Stimulated activated CD4-positive, alpha-beta T cell treated with anti-CD3 and anti-CD28 coated beads, TNF-alpha, amount 100 ng/mL, for 4 hours (primary cell): ENCODE results near the gene MYO6.
"Not testable (repeated sequence)": the region's sequence is repeated elsewhere in the genome, so short reads cannot be mapped to it uniquely, and the experiment has no call there.

Source experiments
- DNase-seq, 3 experiments: peaks; one replicate each; pipeline ENCODE4 v3.0.0-alpha.2; 2020; ENCODE audit warnings: low read depth in 3 of 3

Gene MYO6

GRCh38 chr6:75748743-75749538 is at the start of gene MYO6:
TSS of gene MYO6 (plus strand) at chr6:75749239. CDS start at chr6:75817548, 68,309 bp downstream.
- DNase-seq, result peak in 1 of 3 experiments; percentile 16

GRCh38 chr6:75708334-75708733 is 40.7 kb upstream of the MYO6 start:
- DNase-seq, result not testable (repeated sequence)

- DNase-seq, result no peak
Observed at GRCh38 chr6:75711173-75711572, 37.9 kb upstream of the MYO6 start.

- no peak for DNase-seq
Observed at GRCh38 chr6:75719133-75719532, 29.9 kb upstream of the MYO6 start.

- DNase-seq, result no peak
Observed at GRCh38 chr6:75723382-75723781, 25.7 kb upstream of the MYO6 start.

DNA sequence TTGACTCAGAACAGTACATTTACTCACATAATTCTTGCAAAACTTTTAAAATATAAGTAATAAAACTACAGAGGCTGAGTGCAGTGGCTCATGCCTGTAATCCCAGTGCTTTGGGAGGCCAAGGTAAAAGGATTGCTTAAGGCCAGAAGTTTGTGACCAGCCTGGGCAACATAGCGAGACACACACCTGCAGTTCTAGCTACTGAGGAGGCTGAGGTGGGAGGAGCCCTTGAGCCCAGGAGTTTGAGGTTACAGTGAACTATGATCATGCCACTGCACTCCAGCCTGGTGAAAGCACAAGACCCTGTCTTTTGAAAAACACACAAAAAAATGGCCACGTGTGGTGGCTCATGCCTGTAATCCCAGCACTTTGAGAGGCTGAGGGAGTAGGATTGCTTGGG is 21.8 kb upstream of the MYO6 start:
- DNase-seq, result no peak

DNA sequence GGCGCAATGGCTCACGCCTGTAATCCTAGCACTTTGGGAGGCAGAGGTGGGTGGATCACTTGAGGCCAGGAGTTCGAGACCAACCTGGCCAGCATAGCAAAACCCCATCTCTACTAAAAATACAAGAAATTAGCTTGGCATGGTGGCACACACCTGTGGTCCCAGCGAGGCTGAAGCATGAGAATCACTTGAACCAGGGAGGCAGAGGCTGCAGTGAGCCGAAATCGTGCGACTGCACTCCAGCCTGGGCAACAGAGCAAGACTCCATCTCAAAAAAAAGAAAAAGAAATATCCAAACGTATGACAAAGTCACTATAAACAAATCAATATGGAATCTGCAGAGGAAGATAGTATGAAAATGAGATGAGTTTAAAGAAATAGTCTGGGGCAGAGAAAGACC is 18.0 kb upstream of the MYO6 start:
- DNase-seq, result not testable (repeated sequence)

DNA sequence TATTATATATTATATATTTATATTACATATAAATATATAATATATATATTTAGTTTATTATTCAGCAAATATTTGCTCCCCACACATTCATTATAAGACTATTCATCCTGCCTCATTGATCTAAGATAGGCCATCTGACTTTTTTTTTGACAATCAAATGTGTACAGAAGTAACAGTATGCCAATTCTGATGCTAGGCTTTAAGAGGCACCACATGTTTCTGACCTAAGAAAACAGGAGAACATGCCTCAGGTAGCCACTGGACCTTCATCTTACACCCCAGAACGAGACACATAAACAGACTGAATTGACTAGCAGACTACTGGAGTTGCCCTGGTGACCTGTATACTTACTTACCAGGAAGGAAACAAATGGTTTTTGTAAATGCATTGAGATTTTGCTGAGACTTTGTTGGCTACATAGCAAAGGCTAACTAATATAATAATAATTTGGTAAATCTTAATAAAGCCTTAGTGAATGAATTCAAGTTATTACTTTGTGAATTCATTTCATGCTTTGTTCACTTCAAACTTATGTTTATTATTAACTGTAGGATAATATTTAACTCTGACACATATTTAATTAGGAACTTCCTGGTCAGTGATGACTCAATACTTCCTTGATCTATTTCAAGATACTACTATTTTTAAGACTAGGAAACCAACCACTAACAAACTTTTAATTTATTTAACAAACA is 13.4 kb upstream of the MYO6 start:
- no peak for DNase-seq

- DNase-seq, result no peak
Observed at GRCh38 chr6:75743971-75744370, 5.1 kb upstream of the MYO6 start.

- DNase-seq, result no peak
Observed at GRCh38 chr6:75745404-75745803, 3.6 kb upstream of the MYO6 start.

GRCh38 chr6:75746221-75746620 is 2.8 kb upstream of the MYO6 start:
- DNase-seq, result no peak

- no peak for DNase-seq
Observed at GRCh38 chr6:75747152-75747992, 1.7 kb upstream of the MYO6 start.

- DNase-seq, result no peak
Observed at GRCh38 chr6:75748003-75748742, 866 bp upstream of the MYO6 start.

- DNase-seq, result no peak
Observed at GRCh38 chr6:75751443-75751842, 2.4 kb downstream of the MYO6 start.

DNA sequence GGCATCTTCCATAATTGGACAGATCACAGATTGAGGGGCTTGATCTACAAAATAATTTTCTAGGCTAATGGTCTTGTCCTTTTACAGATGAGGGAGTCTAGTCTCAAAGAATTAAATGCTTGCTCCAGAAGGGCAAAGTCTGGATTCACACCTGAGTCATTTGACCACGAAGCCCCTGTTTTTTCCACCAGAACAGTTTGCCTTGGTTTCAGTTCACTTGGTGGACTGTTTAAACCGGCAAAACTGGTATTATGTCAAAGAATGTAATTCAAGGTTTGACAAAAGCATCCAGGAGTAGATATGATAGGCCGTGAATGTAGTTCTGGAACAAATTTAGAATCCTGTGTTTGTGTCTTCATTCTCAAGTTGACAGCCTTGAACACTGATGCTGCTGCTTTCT is 3.3 kb downstream of the MYO6 start:
- DNase-seq, result no peak

DNA sequence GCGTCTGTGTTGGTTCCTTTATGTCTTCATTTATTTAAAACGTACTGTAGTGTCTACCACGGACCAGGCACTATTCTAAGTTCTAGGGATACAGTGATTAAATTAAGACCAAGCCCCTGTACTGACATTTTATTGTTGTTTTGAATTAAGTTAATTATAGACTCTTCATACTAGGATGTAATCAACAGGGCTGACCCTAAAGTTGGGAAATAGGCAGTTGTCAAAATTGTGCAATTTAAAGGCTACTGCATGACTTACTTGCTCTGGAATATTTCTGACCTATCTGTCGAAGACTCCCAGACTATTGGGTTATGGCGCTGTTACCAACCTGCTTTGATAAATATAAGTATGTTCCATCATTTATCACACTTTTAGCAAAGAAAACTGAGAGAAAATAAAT is 6.7 kb downstream of the MYO6 start:
- no peak for DNase-seq

DNA sequence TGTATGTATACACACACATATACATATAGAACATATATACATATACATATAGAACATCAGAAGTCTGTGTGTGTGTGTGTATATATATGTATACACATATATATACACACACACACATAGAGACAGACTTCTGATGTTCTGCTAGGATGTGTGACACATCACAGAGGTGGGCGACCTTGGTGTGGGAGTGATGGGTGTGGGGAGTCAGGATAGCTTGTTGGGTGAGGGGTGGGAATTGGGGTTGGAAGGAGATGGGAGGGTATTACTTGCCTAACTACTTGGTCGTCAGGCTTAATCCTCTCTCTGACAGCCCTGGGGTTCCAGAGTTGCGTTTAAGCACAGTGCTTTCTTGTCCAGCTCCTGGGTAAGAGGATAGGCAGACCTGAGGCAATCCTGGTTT is 8.3 kb downstream of the MYO6 start:
- no peak for DNase-seq

GRCh38 chr6:75758061-75758460 is 9.0 kb downstream of the MYO6 start:
- DNase-seq, result no peak

DNA sequence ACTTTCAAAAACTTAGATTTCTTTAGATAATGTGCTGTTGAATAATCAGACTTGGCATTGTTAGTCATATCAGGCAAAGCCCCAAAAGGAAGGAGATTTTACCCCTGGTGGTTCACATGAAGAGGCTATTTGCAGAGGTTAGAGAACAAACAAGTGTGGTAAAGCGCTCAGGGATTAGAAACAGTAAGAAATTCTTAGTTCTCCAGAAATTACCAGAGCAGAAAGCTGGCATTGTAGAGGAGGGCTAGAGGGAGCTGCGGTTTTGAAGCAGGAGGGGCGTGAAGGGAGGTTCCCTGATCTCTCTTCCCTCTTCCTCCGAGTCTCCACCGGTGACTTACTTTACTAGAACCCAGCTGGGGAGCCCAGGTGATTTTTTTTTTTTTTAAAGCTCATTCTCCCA is 10.2 kb downstream of the MYO6 start:
- DNase-seq, result no peak

- DNase-seq, result no peak
Observed at GRCh38 chr6:75760320-75760719, 11.3 kb downstream of the MYO6 start.

DNA sequence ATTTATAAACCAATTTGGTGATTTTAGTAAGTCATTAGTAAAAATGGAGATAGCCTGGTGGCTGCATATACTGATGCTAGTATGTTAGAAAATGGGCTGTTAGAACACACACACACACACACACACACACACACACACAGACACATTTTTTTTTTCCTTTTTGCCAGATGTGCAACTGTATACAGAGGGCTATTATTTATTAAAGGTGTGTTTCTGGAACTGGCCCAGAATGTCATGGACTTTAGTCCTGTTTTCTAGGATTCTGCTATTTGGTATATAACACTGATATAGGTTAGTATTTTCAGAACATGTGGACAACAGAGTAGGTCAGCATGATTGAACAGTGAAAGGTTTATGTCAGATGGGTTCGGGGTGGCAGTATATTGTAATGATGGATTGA is 12.4 kb downstream of the MYO6 start:
- no peak for DNase-seq

DNA sequence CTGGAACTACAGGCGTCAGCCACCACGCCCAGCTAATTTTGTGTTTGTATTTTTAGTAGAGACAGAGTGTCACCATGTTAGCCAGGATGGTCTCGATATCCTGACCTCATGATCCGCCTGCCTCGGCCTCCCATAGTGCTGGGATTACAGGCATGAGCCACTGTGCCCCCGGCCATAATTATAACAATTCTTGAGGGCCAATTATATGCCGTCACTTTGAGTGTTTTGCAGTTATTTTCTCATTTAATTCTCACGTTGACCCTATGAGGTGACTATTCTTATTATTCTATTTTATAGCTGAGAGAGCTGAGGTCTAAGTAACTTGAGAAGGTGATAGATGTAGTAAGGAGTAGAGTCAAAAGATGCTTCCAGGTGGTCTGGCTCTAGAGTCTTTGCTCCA is 13.0 kb downstream of the MYO6 start:
- no peak for DNase-seq
